Gastroesophageal sphincter (tissue), 3 donors: Measurements from ENCODE around the gene IQSEC1.

ENCODE experiments used
- EP300 ChIP-seq: sonication (generic); formaldehyde crosslinking; IDR thresholded peaks from one replicate; pipeline ENCODE4 v1.6.1; 2017; ENCODE audit warnings: antibody characterized with exemption, mild to moderate bottlenecking
- POLR2A ChIP-seq, 2 donors: fragments of 450-650 bp; IDR thresholded peaks; one replicate each; pipeline ENCODE4 v1.6.1; 2017; ENCODE audit warnings: antibody characterized with exemption in 2 of 2, mild to moderate bottlenecking in 2 of 2, moderate library complexity in 1 of 2
- POLR2AphosphoS5 ChIP-seq: sonication (generic); formaldehyde crosslinking; IDR thresholded peaks from one replicate; pipeline ENCODE4 v1.6.1; 2017; ENCODE audit warnings: antibody characterized with exemption
- TF ChIP-seq, protein P1 (sequence below), 4 experiments: fragments of 200-600 bp in 2 of 4; fragments of 450-650 bp in 2 of 4; sonication (generic) in 1 of 4; IDR thresholded peaks; one replicate each; pipeline ENCODE4 v1.5.1; 2017 to 2019; ENCODE audit warnings: antibody characterized with exemption in 4 of 4, mild to moderate bottlenecking in 2 of 4, moderate library complexity in 2 of 4

DNA sequence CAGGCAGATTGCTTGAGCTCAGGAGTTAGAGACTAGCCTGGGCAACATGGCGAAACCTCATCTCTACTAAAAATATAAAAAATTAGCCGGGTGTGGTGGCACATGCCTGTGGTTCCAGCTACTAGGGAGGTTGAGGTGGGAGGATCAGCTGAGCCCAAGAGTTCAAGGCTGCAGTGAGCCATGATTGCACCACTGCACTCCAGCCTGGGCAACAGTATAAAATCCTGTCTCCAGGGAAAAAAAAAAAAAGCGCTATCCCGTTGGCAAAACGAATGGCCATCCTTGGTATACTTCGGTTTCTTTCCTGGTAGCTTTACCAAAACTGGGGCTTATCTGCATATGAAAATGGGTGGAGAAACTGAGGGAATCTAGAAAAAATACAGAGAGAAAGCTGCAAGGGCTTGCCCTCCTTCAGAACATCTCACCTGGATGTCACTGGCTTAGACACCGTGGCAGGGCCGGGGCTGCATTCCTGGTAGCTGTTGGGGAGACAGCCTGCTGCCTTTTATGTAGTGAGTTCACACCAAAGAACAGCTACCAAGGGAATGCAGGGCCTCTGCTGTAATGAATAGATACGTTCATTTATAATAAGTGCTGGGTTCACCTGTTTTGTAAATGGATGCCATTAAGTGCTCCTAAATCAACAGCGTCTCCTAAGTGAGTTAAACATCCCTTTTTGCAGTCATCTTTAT, 96.0 kb downstream of the IQSEC1 start:
- TF ChIP-seq POLR2AphosphoS5 (no peak), POLR2A (IDR thresholded peaks at IDR 0.05) (no peak), EP300 (no peak)
- TF ChIP-seq, protein P1, sequence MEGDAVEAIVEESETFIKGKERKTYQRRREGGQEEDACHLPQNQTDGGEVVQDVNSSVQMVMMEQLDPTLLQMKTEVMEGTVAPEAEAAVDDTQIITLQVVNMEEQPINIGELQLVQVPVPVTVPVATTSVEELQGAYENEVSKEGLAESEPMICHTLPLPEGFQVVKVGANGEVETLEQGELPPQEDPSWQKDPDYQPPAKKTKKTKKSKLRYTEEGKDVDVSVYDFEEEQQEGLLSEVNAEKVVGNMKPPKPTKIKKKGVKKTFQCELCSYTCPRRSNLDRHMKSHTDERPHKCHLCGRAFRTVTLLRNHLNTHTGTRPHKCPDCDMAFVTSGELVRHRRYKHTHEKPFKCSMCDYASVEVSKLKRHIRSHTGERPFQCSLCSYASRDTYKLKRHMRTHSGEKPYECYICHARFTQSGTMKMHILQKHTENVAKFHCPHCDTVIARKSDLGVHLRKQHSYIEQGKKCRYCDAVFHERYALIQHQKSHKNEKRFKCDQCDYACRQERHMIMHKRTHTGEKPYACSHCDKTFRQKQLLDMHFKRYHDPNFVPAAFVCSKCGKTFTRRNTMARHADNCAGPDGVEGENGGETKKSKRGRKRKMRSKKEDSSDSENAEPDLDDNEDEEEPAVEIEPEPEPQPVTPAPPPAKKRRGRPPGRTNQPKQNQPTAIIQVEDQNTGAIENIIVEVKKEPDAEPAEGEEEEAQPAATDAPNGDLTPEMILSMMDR (IDR thresholded peaks at IDR 0.05) = no peak
